AG04449 (cell line): Measurements from ENCODE around the gene CCDC194.

Experiments
- CTCF ChIA-PET: fragments of 350-600 bp; formaldehyde crosslinking; extraction: SDS; loops from one replicate; lab custom pipeline; 2021; ENCODE audit warnings: antibody characterized with exemption; lab: Yijun Ruan, JAX
- POLR2A ChIA-PET: fragments of 400-600, 350-600 bp; formaldehyde crosslinking; extraction: SDS; loops from one replicate; lab custom pipeline; 2020; ENCODE audit warnings: antibody characterized with exemption, inconsistent platforms; lab: Yijun Ruan, JAX
- DNase-seq: peaks from one replicate; pipeline ENCODE4 v3.0.0-alpha.2; 2010; ENCODE audit warnings: low read depth, low spot score
- H3K4me3 ChIP-seq: 2 replicates; pipeline ENCODE4 v1.5.1; 2011; ENCODE audit warnings: low read depth, mild to moderate bottlenecking, control low read depth, low read length
- TF ChIP-seq, protein P1 (sequence below): IDR thresholded peaks from one replicate; pipeline ENCODE4 v1.5.1; 2011; ENCODE audit warnings: mild to moderate bottlenecking, moderate library complexity, low read length, control low read depth, inconsistent platforms; ENCODE audit not compliant: insufficient read depth; ENCODE audit errors: missing control alignments

CCDC194 gene

DNA sequence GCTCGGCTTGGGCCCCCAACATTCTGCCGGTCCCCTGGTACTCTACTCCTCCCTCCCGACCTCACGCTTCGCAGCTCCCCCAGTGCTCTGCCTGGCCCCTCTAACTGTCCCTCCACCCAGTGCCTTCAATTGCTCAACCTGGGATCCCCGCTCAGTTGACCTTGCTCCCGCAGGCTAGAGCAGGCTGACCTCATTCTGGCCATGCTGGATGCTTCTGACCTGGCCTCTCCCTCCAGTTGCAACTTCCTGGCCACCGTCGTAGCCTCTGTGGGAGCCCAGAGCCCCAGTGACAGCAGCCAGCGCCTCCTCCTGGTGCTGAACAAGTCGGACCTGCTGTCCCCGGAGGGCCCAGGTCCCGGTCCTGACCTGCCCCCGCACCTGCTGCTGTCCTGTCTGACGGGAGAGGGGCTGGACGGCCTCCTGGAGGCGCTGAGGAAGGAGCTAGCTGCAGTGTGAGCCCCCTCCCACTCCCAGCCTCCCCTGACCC, 53.1 kb downstream of the CCDC194 start:
- DNase-seq: no peak
- TF ChIP-seq, protein P1, sequence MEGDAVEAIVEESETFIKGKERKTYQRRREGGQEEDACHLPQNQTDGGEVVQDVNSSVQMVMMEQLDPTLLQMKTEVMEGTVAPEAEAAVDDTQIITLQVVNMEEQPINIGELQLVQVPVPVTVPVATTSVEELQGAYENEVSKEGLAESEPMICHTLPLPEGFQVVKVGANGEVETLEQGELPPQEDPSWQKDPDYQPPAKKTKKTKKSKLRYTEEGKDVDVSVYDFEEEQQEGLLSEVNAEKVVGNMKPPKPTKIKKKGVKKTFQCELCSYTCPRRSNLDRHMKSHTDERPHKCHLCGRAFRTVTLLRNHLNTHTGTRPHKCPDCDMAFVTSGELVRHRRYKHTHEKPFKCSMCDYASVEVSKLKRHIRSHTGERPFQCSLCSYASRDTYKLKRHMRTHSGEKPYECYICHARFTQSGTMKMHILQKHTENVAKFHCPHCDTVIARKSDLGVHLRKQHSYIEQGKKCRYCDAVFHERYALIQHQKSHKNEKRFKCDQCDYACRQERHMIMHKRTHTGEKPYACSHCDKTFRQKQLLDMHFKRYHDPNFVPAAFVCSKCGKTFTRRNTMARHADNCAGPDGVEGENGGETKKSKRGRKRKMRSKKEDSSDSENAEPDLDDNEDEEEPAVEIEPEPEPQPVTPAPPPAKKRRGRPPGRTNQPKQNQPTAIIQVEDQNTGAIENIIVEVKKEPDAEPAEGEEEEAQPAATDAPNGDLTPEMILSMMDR: no peak
- ChIA-PET CTCF (interaction anchor here (0.6 kb wide), 1 partner anchor 44 kb away, joined by 3 read pairs; no protein-coding TSS in a partner anchor), POLR2A (no interaction called here)
- H3K4me3 ChIP-seq: no peak overlapping the region
